Measurements from ENCODE around the gene C19orf25. TPM values are rescaled to one million over a fixed set of nuclear protein-coding genes. Genes with fewer than 3 reads are reported as not detected.

The C19orf25 gene
- total and polyA plus RNA-seq, 2 of the 13 experiments (the other 11 are each of a cell fraction or from before 2014, with no cell fraction given): 14.2 to 32.4 TPM

- TF ChIP-seq SIX1 (CRISPR knock-in tag; IDR thresholded peaks at IDR 0.05; ENCODE audit: borderline replicate concordance) (no peak), ZNF10 (CRISPR knock-in tag; IDR thresholded peaks at IDR 0.05; ENCODE audit: borderline replicate concordance, low read depth) (no peak), ZBTB26 (CRISPR knock-in tag; IDR thresholded peaks at IDR 0.05; ENCODE audit: borderline replicate concordance) (no peak), TAF15 (IDR thresholded peaks at IDR 0.05; ENCODE audit: low read depth, low read length, poor library complexity, severe bottlenecking) (no peak), THAP8 (CRISPR knock-in tag; IDR thresholded peaks at IDR 0.05; ENCODE audit: borderline replicate concordance) (no peak), NFKBIZ (CRISPR knock-in tag; IDR thresholded peaks at IDR 0.05) (no peak), TBP (CRISPR knock-in tag; IDR thresholded peaks at IDR 0.05) (no peak), ATF2 (CRISPR knock-in tag; IDR thresholded peaks at IDR 0.05) (no peak), ZNF431 (CRISPR knock-in tag; IDR thresholded peaks at IDR 0.05; ENCODE audit: borderline replicate concordance, low read depth) (no peak), ZNF83 (CRISPR knock-in tag; IDR thresholded peaks at IDR 0.05; ENCODE audit: borderline replicate concordance) (no peak), ZFY (CRISPR knock-in tag; IDR thresholded peaks at IDR 0.05) (peak; percentile 60), DNMT1 (CRISPR knock-in tag; IDR thresholded peaks at IDR 0.05) (no peak), KAT7 (CRISPR knock-in tag; IDR thresholded peaks at IDR 0.05; ENCODE audit: borderline replicate concordance) (no peak), ZNF766 (CRISPR knock-in tag; IDR thresholded peaks at IDR 0.05; ENCODE audit: borderline replicate concordance) (no peak), SAFB2 (CRISPR knock-in tag; IDR thresholded peaks at IDR 0.05; ENCODE audit: borderline replicate concordance, low read depth) (no peak), ZNF543 (CRISPR knock-in tag; IDR thresholded peaks at IDR 0.05) (no peak), PAX8 (CRISPR knock-in tag; IDR thresholded peaks at IDR 0.05; ENCODE audit: borderline replicate concordance) (no peak), CBX5 (CRISPR knock-in tag; IDR thresholded peaks at IDR 0.05; ENCODE audit: borderline replicate concordance) (peak; percentile 59; the same call in 1 of the 2 replicates), TFE3 (CRISPR knock-in tag; IDR thresholded peaks at IDR 0.05) (no peak), MXI1 (IDR thresholded peaks at IDR 0.05; ENCODE audit: borderline replicate concordance, low read depth, low read length) (no peak)
- TF ChIP-seq, protein P1, sequence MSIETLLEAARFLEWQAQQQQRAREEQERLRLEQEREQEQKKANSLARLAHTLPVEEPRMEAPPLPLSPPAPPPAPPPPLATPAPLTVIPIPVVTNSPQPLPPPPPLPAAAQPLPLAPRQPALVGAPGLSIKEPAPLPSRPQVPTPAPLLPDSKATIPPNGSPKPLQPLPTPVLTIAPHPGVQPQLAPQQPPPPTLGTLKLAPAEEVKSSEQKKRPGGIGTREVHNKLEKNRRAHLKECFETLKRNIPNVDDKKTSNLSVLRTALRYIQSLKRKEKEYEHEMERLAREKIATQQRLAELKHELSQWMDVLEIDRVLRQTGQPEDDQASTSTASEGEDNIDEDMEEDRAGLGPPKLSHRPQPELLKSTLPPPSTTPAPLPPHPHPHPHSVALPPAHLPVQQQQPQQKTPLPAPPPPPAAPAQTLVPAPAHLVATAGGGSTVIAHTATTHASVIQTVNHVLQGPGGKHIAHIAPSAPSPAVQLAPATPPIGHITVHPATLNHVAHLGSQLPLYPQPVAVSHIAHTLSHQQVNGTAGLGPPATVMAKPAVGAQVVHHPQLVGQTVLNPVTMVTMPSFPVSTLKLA (IDR thresholded peaks at IDR 0.05): no peak
- TF ChIP-seq, protein P2, sequence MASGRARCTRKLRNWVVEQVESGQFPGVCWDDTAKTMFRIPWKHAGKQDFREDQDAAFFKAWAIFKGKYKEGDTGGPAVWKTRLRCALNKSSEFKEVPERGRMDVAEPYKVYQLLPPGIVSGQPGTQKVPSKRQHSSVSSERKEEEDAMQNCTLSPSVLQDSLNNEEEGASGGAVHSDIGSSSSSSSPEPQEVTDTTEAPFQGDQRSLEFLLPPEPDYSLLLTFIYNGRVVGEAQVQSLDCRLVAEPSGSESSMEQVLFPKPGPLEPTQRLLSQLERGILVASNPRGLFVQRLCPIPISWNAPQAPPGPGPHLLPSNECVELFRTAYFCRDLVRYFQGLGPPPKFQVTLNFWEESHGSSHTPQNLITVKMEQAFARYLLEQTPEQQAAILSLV (CRISPR knock-in tag; IDR thresholded peaks at IDR 0.05; ENCODE audit: borderline replicate concordance): no peak
Observed at GRCh38 chr19:1512671-1513498, 33.9 kb upstream of the C19orf25 start, which contains the start of gene ADAMTSL5 (continued).
